IgD-negative memory B cell (primary cell): ENCODE data around the gene SYCP3. TPM values are rescaled to one million over a fixed set of nuclear protein-coding genes. Genes with fewer than 3 reads are reported as not detected.

Experiments used
- H3K27ac Mint-ChIP-seq, 3 donors: one replicate each; pipeline ENCODE4 v1.8.0; 2020 to 2022; ENCODE audit warnings: mild to moderate bottlenecking in 3 of 3, mixed read lengths in 3 of 3, moderate library complexity in 1 of 3
- H3K27me3 Mint-ChIP-seq: one replicate; pipeline ENCODE4 v1.8.0; 2021; ENCODE audit warnings: mixed read lengths
- H3K36me3 Mint-ChIP-seq: one replicate; pipeline ENCODE4 v1.8.0; 2020; ENCODE audit warnings: mild to moderate bottlenecking, mixed read lengths
- H3K4me1 Mint-ChIP-seq, 3 donors: one replicate each; pipeline ENCODE4 v1.8.0; 2020 to 2022; ENCODE audit warnings: mixed read lengths in 3 of 3, mild to moderate bottlenecking in 1 of 3
- H3K4me3 Mint-ChIP-seq, 4 donors: one replicate each; pipeline ENCODE4 v1.8.0; 2020 to 2022; ENCODE audit warnings: mild to moderate bottlenecking in 4 of 4, mixed read lengths in 4 of 4, moderate library complexity in 3 of 4
- H3K9me3 Mint-ChIP-seq, 3 donors: one replicate each; pipeline ENCODE4 v1.8.0; 2020 to 2021; ENCODE audit warnings: mixed read lengths in 3 of 3, mild to moderate bottlenecking in 1 of 3
- polyA plus RNA-seq: library from polyadenylated mRNA; unstranded; fragments of 300-500 nt; fragmentation: Illumina TruSeq; gene quantifications from one replicate; pipeline ENCODE4 v1.2.3, GENCODE V29; 2021

SYCP3 gene
- polyA plus RNA-seq, 1 donor from 2014 or later, result 0.33 TPM

- Mint-ChIP-seq H3K36me3 (peaks cover 6% of the 10 kb centered on the region), H3K27me3 (no peaks in the 10 kb centered on the region), H3K4me3 (no peak overlapping the region), H3K9me3 (no peaks in the 10 kb centered on the region), H3K27ac (no peak overlapping the region), H3K4me1 (peaks cover 26 to 38% (median 37%) of the 10 kb centered on the region in 3 donors)
These were observed 26.1 kb downstream of the SYCP3 start for GRCh38 chr12:101713059-101713682.

GRCh38 chr12:101710288-101710687, 29.0 kb downstream of the SYCP3 start:
- Mint-ChIP-seq H3K27ac (peak overlapping the region in 2 of 3 donors; percentile 21 to 74), H3K4me3 (no peak overlapping the region)

GRCh38 chr12:101707131-101707782, 32.0 kb downstream of the SYCP3 start:
- no peaks in the 10 kb centered on the region for H3K36me3 Mint-ChIP-seq
- H3K4me1 Mint-ChIP-seq, result peaks cover 38 to 43% (median 38%) of the 10 kb centered on the region in 3 donors
- peak overlapping the region in 1 of 4 donors; percentile 2 for H3K4me3 Mint-ChIP-seq
- peaks cover 2% of the 10 kb centered on the region for H3K27me3 Mint-ChIP-seq
- H3K27ac Mint-ChIP-seq, result peak overlapping the region in 1 of 3 donors; percentile 67
- H3K9me3 Mint-ChIP-seq, result no peaks in the 10 kb centered on the region

More at GRCh38 chr12:101710288-101710687, 29.0 kb downstream of the SYCP3 start:
- peaks cover 38 to 47% (median 45%) of the 10 kb centered on the region in 3 donors for H3K4me1 Mint-ChIP-seq
- H3K9me3 Mint-ChIP-seq, result no peaks in the 10 kb centered on the region
- no peaks in the 10 kb centered on the region for H3K36me3 Mint-ChIP-seq
- H3K27me3 Mint-ChIP-seq, result peaks cover 2% of the 10 kb centered on the region

GRCh38 chr12:101706403-101706802, 32.9 kb downstream of the SYCP3 start:
- no peaks in the 10 kb centered on the region for H3K9me3 Mint-ChIP-seq
- H3K27me3 Mint-ChIP-seq, result peaks cover 2% of the 10 kb centered on the region
- H3K4me1 Mint-ChIP-seq, result peaks cover 44 to 49% (median 44%) of the 10 kb centered on the region in 3 donors
- H3K36me3 Mint-ChIP-seq, result no peaks in the 10 kb centered on the region
- no peak overlapping the region for H3K27ac Mint-ChIP-seq
- H3K4me3 Mint-ChIP-seq, result no peak overlapping the region

- Mint-ChIP-seq H3K27ac (peak overlapping the region in 1 of 3 donors; percentile 28), H3K4me3 (no peak overlapping the region), H3K27me3 (peaks cover 2% of the 10 kb centered on the region), H3K36me3 (peaks cover 2% of the 10 kb centered on the region), H3K9me3 (no peaks in the 10 kb centered on the region), H3K4me1 (peaks cover 53 to 63% (median 55%) of the 10 kb centered on the region in 3 donors)
These were observed 35.8 kb downstream of the SYCP3 start for GRCh38 chr12:101703487-101703886.

- peak overlapping the region in 3 of 4 donors; percentile 67 to 80 (median 77) for H3K4me3 Mint-ChIP-seq
- H3K4me1 Mint-ChIP-seq, result peaks cover 53 to 59% (median 55%) of the 10 kb centered on the region in 3 donors
- peaks cover 2% of the 10 kb centered on the region for H3K36me3 Mint-ChIP-seq
- no peaks in the 10 kb centered on the region for H3K27me3 Mint-ChIP-seq
- H3K27ac Mint-ChIP-seq, result peak overlapping the region in 1 of 3 donors; percentile 61
- H3K9me3 Mint-ChIP-seq, result no peaks in the 10 kb centered on the region
These were observed 38.9 kb downstream of the SYCP3 start for GRCh38 chr12:101700299-101700820.

GRCh38 chr12:101698800-101699347, 40.4 kb downstream of the SYCP3 start:
- Mint-ChIP-seq H3K9me3 (no peaks in the 10 kb centered on the region), H3K27ac (peak overlapping the region; percentile 97 to 99 (median 98)), H3K4me3 (peak overlapping the region; percentile 96 to 100 (median 97)), H3K4me1 (peaks cover 54 to 58% (median 58%) of the 10 kb centered on the region in 3 donors), H3K36me3 (peaks cover 2% of the 10 kb centered on the region), H3K27me3 (no peaks in the 10 kb centered on the region)

GRCh38 chr12:101697930-101698799, 41.1 kb downstream of the SYCP3 start:
- Mint-ChIP-seq H3K27ac (peak overlapping the region; percentile 97 to 99 (median 98)), H3K4me1 (peaks cover 48 to 55% (median 53%) of the 10 kb centered on the region in 3 donors), H3K4me3 (peak overlapping the region; percentile 96 to 100 (median 97)), H3K9me3 (no peaks in the 10 kb centered on the region), H3K36me3 (peaks cover 2% of the 10 kb centered on the region), H3K27me3 (no peaks in the 10 kb centered on the region)

GRCh38 chr12:101697197-101697929, 41.9 kb downstream of the SYCP3 start, which contains the start of gene CHPT1:
Gene CHPT1, plus strand, starts transcription at chr12:101697640. Its CDS starts 222 bp downstream, at chr12:101697862.
- Mint-ChIP-seq H3K4me1 (peaks cover 43 to 49% (median 45%) of the 10 kb centered on the region in 3 donors), H3K9me3 (no peaks in the 10 kb centered on the region), H3K27ac (peak within 1 kb of the TSS; percentile 97 to 99 (median 99)), H3K4me3 (peak within 1 kb of the TSS; percentile 96 to 100 (median 98)), H3K27me3 (no peaks in the 10 kb centered on the region), H3K36me3 (peaks cover 2% of the 10 kb centered on the region)

GRCh38 chr12:101696251-101697196, 42.7 kb downstream of the SYCP3 start:
- H3K9me3 Mint-ChIP-seq, result no peaks in the 10 kb centered on the region
- H3K27me3 Mint-ChIP-seq, result no peaks in the 10 kb centered on the region
- peaks cover 39 to 44% (median 41%) of the 10 kb centered on the region in 3 donors for H3K4me1 Mint-ChIP-seq
- peaks cover 2% of the 10 kb centered on the region for H3K36me3 Mint-ChIP-seq
- H3K27ac Mint-ChIP-seq, result peak overlapping the region; percentile 97 to 99 (median 99)
- peak overlapping the region; percentile 95 to 99 (median 97) for H3K4me3 Mint-ChIP-seq

GRCh38 chr12:101695706-101696105, 43.6 kb downstream of the SYCP3 start:
- peak overlapping the region; percentile 47 to 98 (median 68) for H3K4me3 Mint-ChIP-seq
- peak overlapping the region; percentile 86 to 99 (median 99) for H3K27ac Mint-ChIP-seq

GRCh38 chr12:101694986-101695385, 44.3 kb downstream of the SYCP3 start:
- Mint-ChIP-seq H3K27ac (peak overlapping the region in 2 of 3 donors; percentile 86 to 99), H3K36me3 (no peaks in the 10 kb centered on the region), H3K9me3 (no peaks in the 10 kb centered on the region), H3K4me3 (peak overlapping the region in 1 of 4 donors; percentile 75), H3K4me1 (peaks cover 26 to 35% (median 26%) of the 10 kb centered on the region in 3 donors), H3K27me3 (no peaks in the 10 kb centered on the region)

More at GRCh38 chr12:101695706-101696105, 43.6 kb downstream of the SYCP3 start:
- Mint-ChIP-seq H3K9me3 (no peaks in the 10 kb centered on the region), H3K36me3 (no peaks in the 10 kb centered on the region), H3K4me1 (peaks cover 33 to 40% (median 34%) of the 10 kb centered on the region in 3 donors), H3K27me3 (no peaks in the 10 kb centered on the region)
